ENCODE measurements around the gene CDKN2B-AS1. TPM values are rescaled to one million over a fixed set of nuclear protein-coding genes. Genes with fewer than 3 reads are reported as not detected.

The CDKN2B-AS1 gene
- total RNA-seq, 1 donor from 2014 or later = 2.3 TPM

DNA sequence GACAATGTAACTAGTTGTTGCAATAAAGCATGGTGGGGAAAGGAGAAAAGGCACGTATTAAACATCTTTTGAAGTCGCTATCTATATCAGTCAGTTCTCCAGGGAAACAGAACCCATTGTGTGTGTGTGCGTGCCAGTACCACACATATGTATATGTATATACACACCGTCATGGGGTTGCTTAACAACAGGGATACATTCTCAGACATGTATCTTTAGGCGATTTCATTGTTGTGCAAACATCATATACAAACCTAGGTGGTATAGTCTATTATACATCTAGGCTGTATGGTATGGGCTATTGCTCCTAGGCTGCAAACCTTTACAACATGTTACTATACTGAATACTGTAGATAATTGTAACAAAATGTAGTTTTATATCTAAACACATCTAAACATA is 2.3 kb downstream of the CDKN2B-AS1 start:
- DNase-seq (no peak), ATAC-seq (no peak)
- Histone ChIP-seq H3K27me3 (peaks cover 8% of the 10 kb centered on the region), H3K36me3 (no peaks in the 10 kb centered on the region), H3K9me3 (no peaks in the 10 kb centered on the region), H3K4me3 (no peak overlapping the region), H3K4me1 (no peaks in the 10 kb centered on the region), H3K27ac (no peak overlapping the region)
- intact Hi-C loops (cut with DNase I) = no loop called here
- no peak for TF ChIP-seq CTCF (IDR thresholded peaks at IDR 0.05)

DNA sequence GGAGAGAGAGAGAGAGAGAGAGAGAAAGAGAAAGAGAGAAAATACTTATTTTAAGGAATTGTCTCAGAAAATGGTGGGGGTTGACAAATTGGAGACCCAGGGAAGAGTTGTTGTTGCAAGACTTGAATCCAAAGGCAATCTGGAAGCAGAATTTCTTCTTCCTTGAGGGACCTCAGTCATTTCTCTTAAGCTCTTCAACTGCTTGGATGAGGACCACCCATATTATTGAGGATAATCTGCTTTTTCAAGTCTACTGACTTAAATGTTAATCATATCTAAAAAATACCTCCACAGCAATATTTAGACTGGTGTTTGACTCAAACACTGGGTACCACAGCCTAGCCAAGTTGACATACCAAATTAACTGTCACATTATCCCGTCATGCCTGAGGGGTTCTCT is 2.9 kb downstream of the CDKN2B-AS1 start:
- DNase-seq = no peak
- TF ChIP-seq CTCF (IDR thresholded peaks at IDR 0.05) = no peak
- Histone ChIP-seq H3K4me1 (no peaks in the 10 kb centered on the region), H3K27me3 (peaks cover 2% of the 10 kb centered on the region), H3K9me3 (no peaks in the 10 kb centered on the region), H3K27ac (no peak overlapping the region), H3K36me3 (no peaks in the 10 kb centered on the region), H3K4me3 (no peak overlapping the region)
- intact Hi-C loops (cut with DNase I) = no loop called here
- no peak for ATAC-seq

GRCh38 chr9:21998026-21998425 is 3.4 kb downstream of the CDKN2B-AS1 start:
- Histone ChIP-seq H3K9me3 (no peaks in the 10 kb centered on the region), H3K27me3 (peaks cover 4% of the 10 kb centered on the region), H3K4me3 (no peak overlapping the region), H3K27ac (no peak overlapping the region), H3K36me3 (no peaks in the 10 kb centered on the region), H3K4me1 (no peaks in the 10 kb centered on the region)
- ATAC-seq (no peak), DNase-seq (no peak)
- no peak for TF ChIP-seq CTCF (IDR thresholded peaks at IDR 0.05)
- intact Hi-C loops (cut with DNase I) = no loop called here

DNA sequence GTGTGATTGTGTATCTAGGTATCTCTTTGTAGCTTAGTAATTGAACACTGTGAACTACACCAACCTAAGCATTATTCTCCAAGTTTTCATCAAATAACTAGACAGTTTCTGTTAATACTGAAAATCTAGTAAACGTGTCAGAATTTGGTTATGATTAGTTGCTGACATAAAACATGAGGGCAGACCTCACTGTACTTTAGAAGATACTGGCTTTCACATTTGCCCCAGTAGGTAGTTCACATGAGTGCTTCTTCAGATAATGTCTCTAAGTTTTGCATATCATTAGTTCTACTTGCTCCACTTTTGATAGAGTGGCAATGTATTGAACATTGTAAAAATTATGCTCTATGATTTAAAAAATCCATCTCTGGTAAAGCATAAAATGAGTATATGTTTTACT is 7.4 kb downstream of the CDKN2B-AS1 start:
- Histone ChIP-seq H3K27me3 (peaks cover 24% of the 10 kb centered on the region), H3K27ac (no peak overlapping the region), H3K9me3 (no peaks in the 10 kb centered on the region), H3K4me1 (no peaks in the 10 kb centered on the region), H3K4me3 (no peak overlapping the region), H3K36me3 (no peaks in the 10 kb centered on the region)
- DNase-seq = no peak
- intact Hi-C loops (cut with DNase I) = loop anchor here (10.0 kb wide), 1 partner anchor 187 kb away; no protein-coding TSS in a partner anchor
- ATAC-seq = no peak
- TF ChIP-seq CTCF (IDR thresholded peaks at IDR 0.05) = no peak

GRCh38 chr9:22005021-22005701 is 10.6 kb downstream of the CDKN2B-AS1 start:
- DNase-seq (peak; percentile 47), ATAC-seq (no peak)
- intact Hi-C loops (cut with DNase I) = loop anchor here (10.0 kb wide), 1 partner anchor 190 kb away; no protein-coding TSS in a partner anchor
- no peak for TF ChIP-seq CTCF (IDR thresholded peaks at IDR 0.05)
- H3K27me3 ChIP-seq = peaks cover 28% of the 10 kb centered on the region
- H3K4me1 ChIP-seq = peaks cover 4% of the 10 kb centered on the region
- H3K36me3 ChIP-seq = no peaks in the 10 kb centered on the region
- H3K9me3 ChIP-seq = no peaks in the 10 kb centered on the region
- H3K4me3 ChIP-seq = no peak overlapping the region
- no peak overlapping the region for H3K27ac ChIP-seq
